GM18907 (cell line): ENCODE data around the gene CCDC174.
"Not testable (repeated sequence)": the region's sequence is repeated elsewhere in the genome, so short reads cannot be mapped to it uniquely, and the experiment has no call there.

ENCODE experiments used
- ATAC-seq: cut with Tn5 transposase; IDR thresholded peaks from one replicate; pipeline ENCODE4 v1.9.1; 2021; ENCODE audit warnings: mild to moderate bottlenecking, moderate library complexity; ENCODE audit not compliant: unreplicated experiment

The CCDC174 gene

GRCh38 chr3:14651440-14652251 is at the start of gene CCDC174:
CCDC174 (plus strand) TSS chr3:14651762; CDS start chr3:14651837, 75 bp downstream.
- ATAC-seq: peak; percentile 98

- no peak for ATAC-seq
Measured at GRCh38 chr3:14602006-14602803, 49.4 kb upstream of the CCDC174 start.

- no peak for ATAC-seq
Measured at GRCh38 chr3:14602804-14603644, 48.5 kb upstream of the CCDC174 start.

GRCh38 chr3:14605067-14605466 is 46.5 kb upstream of the CCDC174 start:
- ATAC-seq: no peak

GRCh38 chr3:14605744-14606143 is 45.8 kb upstream of the CCDC174 start:
- no peak for ATAC-seq

- no peak for ATAC-seq
Measured at GRCh38 chr3:14606669-14607339, 44.8 kb upstream of the CCDC174 start.

- ATAC-seq: no peak
Measured at GRCh38 chr3:14608298-14608697, 43.3 kb upstream of the CCDC174 start.

- ATAC-seq: not testable (repeated sequence)
Measured at GRCh38 chr3:14609058-14609457, 42.5 kb upstream of the CCDC174 start.

GRCh38 chr3:14609506-14609905 is 42.1 kb upstream of the CCDC174 start:
- ATAC-seq: no peak

- no peak for ATAC-seq
Measured at GRCh38 chr3:14609941-14610340, 41.6 kb upstream of the CCDC174 start.

- no peak for ATAC-seq
Measured at GRCh38 chr3:14614189-14614588, 37.4 kb upstream of the CCDC174 start.

- ATAC-seq: no peak
Measured at GRCh38 chr3:14614862-14615261, 36.7 kb upstream of the CCDC174 start.

- ATAC-seq: no peak
Measured at GRCh38 chr3:14616606-14617507, 34.7 kb upstream of the CCDC174 start.

GRCh38 chr3:14617508-14618023 is 34.0 kb upstream of the CCDC174 start:
- ATAC-seq: no peak

- no peak for ATAC-seq
Measured at GRCh38 chr3:14619605-14620004, 32.0 kb upstream of the CCDC174 start.

- ATAC-seq: no peak
Measured at GRCh38 chr3:14620512-14620911, 31.1 kb upstream of the CCDC174 start.

GRCh38 chr3:14621093-14621492 is 30.5 kb upstream of the CCDC174 start:
- no peak for ATAC-seq

GRCh38 chr3:14622368-14622767 is 29.2 kb upstream of the CCDC174 start:
- ATAC-seq: no peak

GRCh38 chr3:14623569-14624051 is 28.0 kb upstream of the CCDC174 start:
- ATAC-seq: no peak
